Chondrocyte (in vitro differentiated cells): Measurements from ENCODE around the gene LCN9. TPM values are rescaled to one million over a fixed set of nuclear protein-coding genes. Genes with fewer than 3 reads are reported as not detected.
A peak's percentile ranks its signal among the peaks of the same experiment; 100 is the strongest.
"Not testable (repeated sequence)": the region's sequence is repeated elsewhere in the genome, so short reads cannot be mapped to it uniquely, and the experiment has no call there.

ENCODE experiments used
- DNase-seq: peaks from one replicate; pipeline ENCODE4 v3.0.0; 2021; ENCODE audit warnings: mixed read lengths, low spot score
- H3K27ac Mint-ChIP-seq: one replicate; pipeline ENCODE4 v1.8.0; 2021; ENCODE audit warnings: mild to moderate bottlenecking, moderate library complexity, mixed read lengths; ENCODE audit not compliant: unreplicated experiment
- H3K27me3 Mint-ChIP-seq: 2 replicates; pipeline ENCODE4 v1.8.0; 2021; ENCODE audit warnings: low read depth, mixed read lengths
- H3K36me3 Mint-ChIP-seq: 2 replicates; pipeline ENCODE4 v1.8.0; 2021; ENCODE audit warnings: low read depth, mixed read lengths
- H3K4me1 Mint-ChIP-seq: 2 replicates; pipeline ENCODE4 v1.8.0; 2021; ENCODE audit warnings: low read depth, mild to moderate bottlenecking, mixed read lengths
- H3K4me3 Mint-ChIP-seq: one replicate; pipeline ENCODE4 v1.8.0; 2021; ENCODE audit warnings: mild to moderate bottlenecking, moderate library complexity, mixed read lengths; ENCODE audit not compliant: unreplicated experiment
- H3K9me3 Mint-ChIP-seq: 2 replicates; pipeline ENCODE4 v1.8.0; 2021; ENCODE audit warnings: low read depth, mixed read lengths
- CTCF ChIP-seq: fragments of 200-600 bp; sonication (generic); IDR thresholded peaks from 2 replicates; pipeline ENCODE4 v1.5.0; 2021; ENCODE audit warnings: antibody characterized with exemption, mild to moderate bottlenecking, moderate library complexity
- total RNA-seq: library from RNA; stranded (reverse); gene quantifications from 3 replicates; pipeline ENCODE4 v1.2.1, GENCODE V29; 2021

LCN9 gene
- total RNA-seq, 1 donor from 2014 or later = 1.8 TPM

GRCh38 chr9:135669616-135670285 is 6.6 kb downstream of the LCN9 start:
- DNase-seq = no peak
- Mint-ChIP-seq H3K27me3 (peaks cover 24% of the 10 kb centered on the region), H3K9me3 (peaks cover 8% of the 10 kb centered on the region), H3K27ac (no peak overlapping the region), H3K4me3 (no peak overlapping the region), H3K4me1 (no peaks in the 10 kb centered on the region), H3K36me3 (no peaks in the 10 kb centered on the region)
- TF ChIP-seq CTCF = no peak

GRCh38 chr9:135670721-135671590 is 7.8 kb downstream of the LCN9 start:
- peaks cover 8% of the 10 kb centered on the region for H3K9me3 Mint-ChIP-seq
- peaks cover 26% of the 10 kb centered on the region for H3K27me3 Mint-ChIP-seq

GRCh38 chr9:135671591-135672041 is 8.5 kb downstream of the LCN9 start:
- Mint-ChIP-seq H3K36me3 (no peaks in the 10 kb centered on the region), H3K4me3 (no peak overlapping the region), H3K4me1 (no peaks in the 10 kb centered on the region), H3K27ac (no peak overlapping the region), H3K27me3 (peaks cover 22% of the 10 kb centered on the region), H3K9me3 (peaks cover 8% of the 10 kb centered on the region)
- no peak for DNase-seq
- TF ChIP-seq CTCF = no peak

More at GRCh38 chr9:135670721-135671590, 7.8 kb downstream of the LCN9 start:
- Mint-ChIP-seq H3K36me3 (no peaks in the 10 kb centered on the region), H3K4me1 (no peaks in the 10 kb centered on the region), H3K27ac (no peak overlapping the region), H3K4me3 (no peak overlapping the region)
- DNase-seq = no peak
- no peak for TF ChIP-seq CTCF

- H3K4me3 Mint-ChIP-seq, DNase-seq, H3K36me3 Mint-ChIP-seq, H3K9me3 Mint-ChIP-seq, H3K27ac Mint-ChIP-seq, H3K4me1 Mint-ChIP-seq: not testable (repeated sequence)
- peaks cover 30% of the 10 kb centered on the region for H3K27me3 Mint-ChIP-seq
These were observed 9.7 kb downstream of the LCN9 start for GRCh38 chr9:135672786-135673185.

- no peak overlapping the region for H3K27ac Mint-ChIP-seq
- H3K27me3 Mint-ChIP-seq = peaks cover 30% of the 10 kb centered on the region
- peaks cover 2% of the 10 kb centered on the region for H3K9me3 Mint-ChIP-seq
- H3K4me3 Mint-ChIP-seq = no peak overlapping the region
- H3K36me3 Mint-ChIP-seq = no peaks in the 10 kb centered on the region
- no peaks in the 10 kb centered on the region for H3K4me1 Mint-ChIP-seq
- no peak for TF ChIP-seq CTCF
- DNase-seq = peak; percentile 59
These were observed 10.8 kb downstream of the LCN9 start for GRCh38 chr9:135673941-135674340.
